Skeletal muscle tissue (tissue), 4 donors: ENCODE results near the gene APBB2. TPM values are rescaled to one million over a fixed set of nuclear protein-coding genes. Genes with fewer than 3 reads are reported as not detected.

Experiments used
- H3K27ac ChIP-seq: one replicate; pipeline ENCODE4 v1.7.0; 2013; ENCODE audit warnings: mild to moderate bottlenecking, low read depth, low read length, inconsistent platforms
- H3K27me3 ChIP-seq, 3 donors: one replicate each; pipeline ENCODE4 v1.7.0; 2013; ENCODE audit warnings: low read length in 3 of 3; ENCODE audit not compliant: control insufficient read depth in 3 of 3, insufficient read depth in 3 of 3
- H3K36me3 ChIP-seq, 3 donors: one replicate each; pipeline ENCODE4 v1.7.0; 2013; ENCODE audit warnings: low read length in 3 of 3; ENCODE audit not compliant: control insufficient read depth in 3 of 3, insufficient read depth in 3 of 3
- H3K4me1 ChIP-seq, 3 donors: one replicate each; pipeline ENCODE4 v1.7.0; 2013; ENCODE audit warnings: low read length in 3 of 3, mild to moderate bottlenecking in 3 of 3; ENCODE audit not compliant: control insufficient read depth in 3 of 3, insufficient read depth in 3 of 3
- H3K4me3 ChIP-seq, 3 donors: one replicate each; pipeline ENCODE4 v1.7.0; 2013; ENCODE audit warnings: low read length in 3 of 3
- H3K9ac ChIP-seq, 3 donors: one replicate each; pipeline ENCODE4 v1.7.0; 2013; ENCODE audit warnings: low read length in 3 of 3, mild to moderate bottlenecking in 3 of 3, moderate library complexity in 2 of 3, low read depth in 1 of 3
- H3K9me3 ChIP-seq, 3 donors: one replicate each; pipeline ENCODE4 v1.7.0; 2013; ENCODE audit warnings: low read length in 3 of 3; ENCODE audit not compliant: control insufficient read depth in 3 of 3
- total RNA-seq: library from RNA; depleted of rRNA; stranded (reverse); fragments of >200 nt; gene quantifications from one replicate; pipeline ENCODE4 v1.2.3, GENCODE V29; 2014
- donor health status: Osteomylitis.

APBB2 gene
- total RNA-seq, 1 donor from 2014 or later, result 41.2 TPM

DNA sequence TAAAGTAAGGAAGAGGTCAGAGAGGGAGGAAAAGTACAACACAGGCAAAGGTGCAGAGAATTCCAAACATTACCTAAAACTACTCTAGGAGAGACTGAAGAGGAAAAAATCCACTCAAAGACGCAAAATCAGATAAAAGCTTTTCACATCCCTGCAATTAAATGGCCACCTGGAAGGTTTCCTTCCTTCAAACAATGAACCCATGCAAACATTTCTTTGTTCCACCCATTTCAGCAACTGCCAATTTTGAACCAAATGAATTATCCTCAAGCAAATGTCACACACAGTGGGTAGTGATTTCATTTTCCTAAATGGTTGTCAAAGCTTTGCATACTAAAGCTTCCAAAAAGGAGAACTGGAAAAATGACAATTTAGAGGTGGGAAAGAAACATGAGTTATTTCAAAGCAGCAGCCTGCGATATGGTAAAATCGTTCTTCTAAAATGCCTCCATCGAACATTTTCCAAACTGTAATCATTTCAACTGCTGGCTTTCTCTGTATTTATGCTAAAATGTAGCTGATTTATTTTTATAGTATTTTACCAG lies 45.0 kb downstream of the APBB2 start:
- Histone ChIP-seq H3K9ac (no peak overlapping the region), H3K4me3 (no peak overlapping the region), H3K27ac (no peak overlapping the region), H3K27me3 (no peaks in the 10 kb centered on the region), H3K4me1 (no peaks in the 10 kb centered on the region), H3K36me3 (no peaks in the 10 kb centered on the region), H3K9me3 (no peaks in the 10 kb centered on the region)

DNA sequence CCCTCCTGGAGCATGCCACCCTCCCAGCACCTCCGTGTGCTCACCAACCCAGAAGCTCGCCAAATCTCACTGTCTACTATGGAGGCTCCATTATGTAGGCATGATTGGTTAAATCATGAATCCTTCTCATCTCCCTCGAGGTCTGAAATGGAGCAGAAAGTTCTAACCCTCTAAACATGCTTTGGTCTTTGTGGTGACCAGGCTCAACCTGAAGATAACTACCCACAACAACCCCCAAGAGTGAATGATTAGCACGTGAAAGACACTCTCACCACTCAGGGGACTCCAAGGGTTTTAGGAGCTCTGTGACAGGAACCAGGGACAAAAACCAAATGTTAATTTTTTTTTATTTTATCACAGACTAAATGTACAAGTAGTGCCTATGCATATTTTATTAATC lies 47.2 kb downstream of the APBB2 start:
- Histone ChIP-seq H3K27ac (no peak overlapping the region), H3K27me3 (no peaks in the 10 kb centered on the region), H3K4me1 (no peaks in the 10 kb centered on the region)

DNA sequence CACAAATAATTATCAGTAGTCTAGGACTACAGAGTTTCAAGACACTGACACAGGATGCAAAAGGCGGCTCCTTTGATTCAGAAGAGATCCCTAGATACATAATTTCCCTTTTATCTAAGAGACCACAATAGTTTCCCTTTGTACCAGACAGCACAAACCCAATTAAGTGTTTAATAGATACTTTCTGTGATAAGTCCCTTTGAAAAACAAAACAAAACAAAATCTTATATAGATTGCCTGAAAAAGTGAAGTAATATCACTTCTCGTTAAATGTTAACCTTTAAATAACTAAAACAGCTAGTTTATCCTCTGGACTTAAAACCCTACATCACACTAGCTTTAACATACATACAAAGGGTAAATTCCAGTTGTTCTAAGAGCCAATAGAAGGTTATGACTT lies 49.9 kb downstream of the APBB2 start:
- Histone ChIP-seq H3K27me3 (no peaks in the 10 kb centered on the region), H3K36me3 (no peaks in the 10 kb centered on the region), H3K9ac (no peak overlapping the region), H3K4me3 (no peak overlapping the region), H3K4me1 (peaks cover 3 to 6% (median 6%) of the 10 kb centered on the region in 3 donors), H3K27ac (no peak overlapping the region), H3K9me3 (no peaks in the 10 kb centered on the region)

More for the DNA sequence above, 47.2 kb downstream of the APBB2 start:
- H3K9me3 ChIP-seq, result no peaks in the 10 kb centered on the region
- H3K36me3 ChIP-seq, result no peaks in the 10 kb centered on the region
- no peak overlapping the region for H3K4me3 ChIP-seq
- H3K9ac ChIP-seq, result no peak overlapping the region

GRCh38 chr4:41161355-41161754 lies 53.0 kb downstream of the APBB2 start:
- H3K36me3 ChIP-seq, result no peaks in the 10 kb centered on the region
- H3K9me3 ChIP-seq, result no peaks in the 10 kb centered on the region
- H3K9ac ChIP-seq, result no peak overlapping the region
- no peaks in the 10 kb centered on the region for H3K27me3 ChIP-seq
- peaks cover 3 to 11% (median 6%) of the 10 kb centered on the region in 3 donors for H3K4me1 ChIP-seq
- no peak overlapping the region for H3K4me3 ChIP-seq
- no peak overlapping the region for H3K27ac ChIP-seq

GRCh38 chr4:41160856-41161255 lies 53.5 kb downstream of the APBB2 start:
- Histone ChIP-seq H3K36me3 (no peaks in the 10 kb centered on the region), H3K27me3 (no peaks in the 10 kb centered on the region), H3K4me1 (peaks cover 3 to 12% (median 6%) of the 10 kb centered on the region in 3 donors), H3K4me3 (no peak overlapping the region), H3K9ac (no peak overlapping the region), H3K9me3 (no peaks in the 10 kb centered on the region), H3K27ac (no peak overlapping the region)

- H3K27ac ChIP-seq, result no peak overlapping the region
- peaks cover 6 to 18% (median 8%) of the 10 kb centered on the region in 3 donors for H3K4me1 ChIP-seq
- no peaks in the 10 kb centered on the region for H3K9me3 ChIP-seq
- no peak overlapping the region for H3K9ac ChIP-seq
- no peak overlapping the region for H3K4me3 ChIP-seq
- no peaks in the 10 kb centered on the region for H3K36me3 ChIP-seq
- no peaks in the 10 kb centered on the region for H3K27me3 ChIP-seq
These were observed 54.1 kb downstream of the APBB2 start for GRCh38 chr4:41160012-41160789.

- Histone ChIP-seq H3K4me1 (peaks cover 9 to 18% (median 12%) of the 10 kb centered on the region in 3 donors), H3K27me3 (no peaks in the 10 kb centered on the region), H3K4me3 (no peak overlapping the region), H3K27ac (no peak overlapping the region), H3K9ac (no peak overlapping the region), H3K9me3 (no peaks in the 10 kb centered on the region), H3K36me3 (no peaks in the 10 kb centered on the region)
These were observed 55.6 kb downstream of the APBB2 start for GRCh38 chr4:41158756-41159155.

- Histone ChIP-seq H3K9ac (no peak overlapping the region), H3K4me1 (peaks cover 9 to 18% (median 12%) of the 10 kb centered on the region in 3 donors), H3K36me3 (no peaks in the 10 kb centered on the region)
These were observed 56.1 kb downstream of the APBB2 start for GRCh38 chr4:41158274-41158673.

GRCh38 chr4:41157009-41157408 lies 57.3 kb downstream of the APBB2 start:
- no peak overlapping the region for H3K4me3 ChIP-seq
- no peaks in the 10 kb centered on the region for H3K27me3 ChIP-seq
- peaks cover 9 to 18% (median 12%) of the 10 kb centered on the region in 3 donors for H3K4me1 ChIP-seq
- no peak overlapping the region for H3K9ac ChIP-seq
- no peaks in the 10 kb centered on the region for H3K36me3 ChIP-seq
- no peaks in the 10 kb centered on the region for H3K9me3 ChIP-seq
- no peak overlapping the region for H3K27ac ChIP-seq

More at GRCh38 chr4:41158274-41158673, 56.1 kb downstream of the APBB2 start:
- H3K9me3 ChIP-seq, result no peaks in the 10 kb centered on the region
- no peaks in the 10 kb centered on the region for H3K27me3 ChIP-seq
- H3K27ac ChIP-seq, result no peak overlapping the region
- no peak overlapping the region for H3K4me3 ChIP-seq

- Histone ChIP-seq H3K9ac (no peak overlapping the region), H3K9me3 (no peaks in the 10 kb centered on the region), H3K4me3 (no peak overlapping the region), H3K27me3 (no peaks in the 10 kb centered on the region), H3K4me1 (peaks cover 9 to 18% (median 12%) of the 10 kb centered on the region in 3 donors), H3K36me3 (no peaks in the 10 kb centered on the region), H3K27ac (no peak overlapping the region)
These were observed 57.8 kb downstream of the APBB2 start for GRCh38 chr4:41156574-41156973.
